Measurements from ENCODE around the gene NKIRAS2.

Gene NKIRAS2

DNA sequence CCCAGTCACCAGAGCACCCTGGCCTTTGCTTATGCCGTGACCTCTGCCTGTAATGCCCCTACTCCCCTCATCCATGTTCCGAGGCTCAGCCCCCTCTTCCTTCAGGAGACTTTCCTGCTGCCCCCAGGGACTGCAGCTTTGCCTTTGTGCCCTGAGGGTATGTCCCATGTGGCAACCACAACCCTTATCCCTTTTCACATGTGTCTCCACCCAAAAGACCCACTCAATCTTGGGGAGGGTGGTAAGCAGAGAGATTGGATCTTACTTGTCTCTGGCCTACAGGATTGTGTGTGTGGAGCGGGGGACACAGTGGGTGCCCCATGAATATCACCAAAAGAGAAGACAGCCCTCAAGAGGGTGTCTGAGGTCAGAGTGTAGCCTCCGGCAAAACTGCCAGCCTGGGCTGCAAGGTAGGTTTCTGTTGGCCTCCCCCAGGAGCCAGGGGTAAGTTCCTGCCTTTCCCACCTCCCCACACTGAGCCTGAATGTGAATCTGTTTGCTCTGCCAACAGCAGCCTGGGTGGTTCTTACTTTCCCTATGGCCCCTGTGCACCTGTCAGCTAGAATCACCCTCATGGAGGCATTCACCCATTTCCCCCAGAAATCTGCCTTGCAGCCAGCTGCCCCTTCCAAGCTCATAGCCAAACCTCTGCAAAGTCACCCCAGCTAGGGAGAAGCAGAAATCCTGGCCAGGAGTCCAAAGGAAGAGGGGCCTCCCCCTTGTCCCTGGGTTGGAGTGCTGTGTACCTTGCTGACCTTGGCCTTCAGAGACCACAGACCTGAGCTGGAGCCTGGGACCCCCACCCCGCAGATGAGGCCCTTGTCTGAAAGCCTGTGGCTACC is 42.0 kb downstream of the NKIRAS2 start:
- TF ChIP-seq CREB1 (IDR thresholded peaks at IDR 0.05; ENCODE audit: low read depth), result no peak
- no peak for TF ChIP-seq RAD21 (IDR thresholded peaks at IDR 0.05; ENCODE audit: low read depth)
- no peak for TF ChIP-seq EGR1 (IDR thresholded peaks at IDR 0.05)
- TF ChIP-seq, protein P1, sequence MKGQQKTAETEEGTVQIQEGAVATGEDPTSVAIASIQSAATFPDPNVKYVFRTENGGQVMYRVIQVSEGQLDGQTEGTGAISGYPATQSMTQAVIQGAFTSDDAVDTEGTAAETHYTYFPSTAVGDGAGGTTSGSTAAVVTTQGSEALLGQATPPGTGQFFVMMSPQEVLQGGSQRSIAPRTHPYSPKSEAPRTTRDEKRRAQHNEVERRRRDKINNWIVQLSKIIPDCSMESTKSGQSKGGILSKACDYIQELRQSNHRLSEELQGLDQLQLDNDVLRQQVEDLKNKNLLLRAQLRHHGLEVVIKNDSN (IDR thresholded peaks at IDR 0.05), result no peak
- TF ChIP-seq REST (IDR thresholded peaks at IDR 0.05; ENCODE audit: low read depth), result no peak
- TF ChIP-seq TCF12 (IDR thresholded peaks at IDR 0.05; ENCODE audit: low read depth), result no peak
- no peak for TF ChIP-seq EP300 (IDR thresholded peaks at IDR 0.05; ENCODE audit: borderline replicate concordance)
- no peak for TF ChIP-seq ZBTB7A (IDR thresholded peaks at IDR 0.05; ENCODE audit: low read depth)
- no peak for TF ChIP-seq CEBPB (IDR thresholded peaks at IDR 0.05)
- no peak for TF ChIP-seq NFIC (IDR thresholded peaks at IDR 0.05)
- TF ChIP-seq MAX (IDR thresholded peaks at IDR 0.05), result no peak
- no peak for TF ChIP-seq TAF1 (IDR thresholded peaks at IDR 0.05; ENCODE audit: low read depth)
- no peak for TF ChIP-seq TEAD4 (IDR thresholded peaks at IDR 0.05)
- TF ChIP-seq YY1 (IDR thresholded peaks at IDR 0.05; ENCODE audit: low read depth), result no peak

DNA sequence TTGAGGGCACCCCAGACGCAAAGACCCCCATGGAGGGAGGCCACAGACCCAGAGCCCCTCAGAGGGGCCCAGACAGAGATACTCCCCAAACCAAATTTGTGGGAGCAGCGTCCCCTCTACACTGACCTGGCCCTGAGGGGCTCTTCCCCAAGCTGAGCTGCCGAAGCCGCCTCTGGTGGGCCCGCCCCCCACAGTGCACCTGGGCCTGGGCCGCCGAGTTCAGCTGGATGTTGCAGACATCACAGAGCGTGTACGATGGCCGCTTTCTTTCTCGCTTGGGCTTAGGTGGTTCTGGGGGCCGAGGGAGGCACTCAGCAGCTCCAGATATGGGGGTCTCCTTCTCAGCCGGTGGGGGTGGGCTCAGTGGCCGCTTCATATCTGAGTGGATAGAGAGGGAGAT is 42.8 kb downstream of the NKIRAS2 start:
- TF ChIP-seq TAF1 (IDR thresholded peaks at IDR 0.05; ENCODE audit: low read depth) (no peak), YY1 (IDR thresholded peaks at IDR 0.05; ENCODE audit: low read depth) (no peak), FOXM1 (IDR thresholded peaks at IDR 0.05; ENCODE audit: borderline replicate concordance, low read depth) (no peak), EGR1 (IDR thresholded peaks at IDR 0.05) (no peak), TEAD4 (IDR thresholded peaks at IDR 0.05) (no peak), MAX (IDR thresholded peaks at IDR 0.05) (no peak), CEBPB (IDR thresholded peaks at IDR 0.05) (no peak), EP300 (IDR thresholded peaks at IDR 0.05; ENCODE audit: borderline replicate concordance) (no peak)
- TF ChIP-seq, protein P1 (IDR thresholded peaks at IDR 0.05), result no peak

- TF ChIP-seq ZBTB7A (IDR thresholded peaks at IDR 0.05; ENCODE audit: low read depth), result no peak
These were observed 45.3 kb downstream of the NKIRAS2 start for GRCh38 chr17:42065201-42065600.

GRCh38 chr17:42067371-42068091 is 47.6 kb downstream of the NKIRAS2 start:
- peak; percentile 76 for TF ChIP-seq RAD21 (IDR thresholded peaks at IDR 0.05; ENCODE audit: low read depth)
- TF ChIP-seq YY1 (IDR thresholded peaks at IDR 0.05; ENCODE audit: low read depth), result no peak
- no peak for TF ChIP-seq TAF1 (IDR thresholded peaks at IDR 0.05; ENCODE audit: low read depth)
- no peak for TF ChIP-seq FOXM1 (IDR thresholded peaks at IDR 0.05; ENCODE audit: borderline replicate concordance, low read depth)
- no peak for TF ChIP-seq CEBPB (IDR thresholded peaks at IDR 0.05)
- TF ChIP-seq, protein P1 (IDR thresholded peaks at IDR 0.05), result no peak
- no peak for TF ChIP-seq EP300 (IDR thresholded peaks at IDR 0.05; ENCODE audit: borderline replicate concordance)
- TF ChIP-seq ZBTB7A (IDR thresholded peaks at IDR 0.05; ENCODE audit: low read depth), result peak; percentile 64; the same call in 1 of the 2 replicates

GRCh38 chr17:42068979-42069378 is 49.1 kb downstream of the NKIRAS2 start:
- no peak for TF ChIP-seq ZBTB7A (IDR thresholded peaks at IDR 0.05; ENCODE audit: low read depth)
- no peak for TF ChIP-seq TCF12 (IDR thresholded peaks at IDR 0.05; ENCODE audit: low read depth)
- TF ChIP-seq MAX (IDR thresholded peaks at IDR 0.05), result no peak
- TF ChIP-seq EP300 (IDR thresholded peaks at IDR 0.05; ENCODE audit: borderline replicate concordance), result no peak
- no peak for TF ChIP-seq NFIC (IDR thresholded peaks at IDR 0.05)
- no peak for TF ChIP-seq CREB1 (IDR thresholded peaks at IDR 0.05; ENCODE audit: low read depth)
- TF ChIP-seq TEAD4 (IDR thresholded peaks at IDR 0.05), result no peak
- no peak for TF ChIP-seq FOXM1 (IDR thresholded peaks at IDR 0.05; ENCODE audit: borderline replicate concordance, low read depth)
- no peak for TF ChIP-seq TAF1 (IDR thresholded peaks at IDR 0.05; ENCODE audit: low read depth)
- no peak for TF ChIP-seq CEBPB (IDR thresholded peaks at IDR 0.05)
- no peak for TF ChIP-seq YY1 (IDR thresholded peaks at IDR 0.05; ENCODE audit: low read depth)
- no peak for TF ChIP-seq RAD21 (IDR thresholded peaks at IDR 0.05; ENCODE audit: low read depth)
- TF ChIP-seq, protein P1 (IDR thresholded peaks at IDR 0.05), result no peak
- TF ChIP-seq REST (IDR thresholded peaks at IDR 0.05; ENCODE audit: low read depth), result no peak
- TF ChIP-seq EGR1 (IDR thresholded peaks at IDR 0.05), result no peak

Measured in Ishikawa (cell line).